Right lobe of liver (tissue), 6 donors: ENCODE measurements around the gene DNAL4. TPM values are rescaled to one million over a fixed set of nuclear protein-coding genes. Genes with fewer than 3 reads are reported as not detected.
A peak's percentile ranks its signal among the peaks of the same experiment; 100 is the strongest.

Experiments used
- ATAC-seq, 4 donors: fragments of 200-7000 bp; cut with Tn5 transposase; one replicate each; pipeline ENCODE4 v1.9.1; 2020; ENCODE audit warnings: mild to moderate bottlenecking in 4 of 4, moderate library complexity in 4 of 4
- DNase-seq, 3 donors: peaks; one replicate each; pipeline ENCODE4 v3.0.0-alpha.2; 2020
- H3K27ac ChIP-seq, 3 donors: fragments of 200-600 bp; one replicate each; pipeline ENCODE4 v1.8.0; 2022
- H3K27me3 ChIP-seq, 2 donors: fragments of 200-600 bp; one replicate each; pipeline ENCODE4 v1.8.0; 2022
- H3K36me3 ChIP-seq, 4 donors: fragments of 200-600 bp; sonication (generic) in 1 of 4; one replicate each; pipeline versions ENCODE4 v1.5.1 to v1.8.0; 2017 to 2022; ENCODE audit warnings: control low read depth in 1 of 4
- H3K4me1 ChIP-seq, 4 donors: fragments of 200-600 bp; sonication (generic) in 1 of 4; one replicate each; pipeline versions ENCODE4 v1.5.1 to v1.8.0; 2017 to 2022; ENCODE audit warnings: control low read depth in 1 of 4
- H3K4me3 ChIP-seq, 3 donors: fragments of 200-600 bp; one replicate each; pipeline ENCODE4 v1.8.0; 2022
- H3K9me3 ChIP-seq, 4 donors: fragments of 200-600 bp; sonication (generic) in 1 of 4; one replicate each; pipeline versions ENCODE4 v1.5.1 to v1.8.0; 2017 to 2022; ENCODE audit warnings: control low read depth in 1 of 4
- CTCF ChIP-seq, 4 donors: fragments of 200-600 bp in 3 of 4; fragments of 450-650 bp in 1 of 4; IDR thresholded peaks; one replicate each; pipeline versions ENCODE4 v1.5.1 to v1.8.0; 2016 to 2022; ENCODE audit warnings: antibody characterized with exemption in 4 of 4, mild to moderate bottlenecking in 2 of 4
- POLR2A ChIP-seq: fragments of 450-650 bp; IDR thresholded peaks from one replicate; pipeline ENCODE4 v1.6.1; 2017; ENCODE audit warnings: antibody characterized with exemption, mild to moderate bottlenecking
- WGBS: methylation state at CpG from one replicate; pipeline ENCODE4 v1.1.6; 2018; ENCODE audit warnings: low coverage, low lambda C conversion rate; ENCODE audit not compliant: insufficient coverage; ENCODE audit errors: missing lambda C conversion rate; 5-methylcytosine and 5-hydroxymethylcytosine counted together
- intact Hi-C, 2 donors: fragments of 100-400 bp; cut with DNase I; formaldehyde crosslinking; loops; one replicate each; pipeline versions ENCODE4 v1.11.2 to v1.14.1; 2022
- total RNA-seq, 6 experiments: library from RNA; depleted of rRNA in 2 of 6; stranded (reverse); fragments of >200 nt in 2 of 6; fragmentation: NEBNext Ultra II Directional in 3 of 6; extraction: Animal tissue kit (Norgen Biotek cat#: 25700) in 3 of 6; gene quantifications; one replicate each; pipeline versions ENCODE4 v1.1.0 to v1.2.4, GENCODE V29; 2016 to 2023
- donor health status: DM: no; HTN: yes; CAD: no.
- donor health status: DM: no; HTN: no; CAD: no.
- donor health status: DM: no; HTN: no; CAD: no.
- donor health status: DM: no; HTN: yes; CAD: no.
- donor health status: DM: no; HTN: yes; CAD: no.

The DNAL4 gene
- total RNA-seq, 6 experiments from 2014 or later: 2.0 to 6.2 (median 5.1) TPM

GRCh38 chr22:38783095-38783615 lies 10.8 kb downstream of the DNAL4 start:
- intact Hi-C loops: no loop called here
- H3K4me1 ChIP-seq: no peaks in the 10 kb centered on the region
- no peak for TF ChIP-seq CTCF (IDR thresholded peaks at IDR 0.05)
- TF ChIP-seq POLR2A: no peak

GRCh38 chr22:38782402-38783094 lies 11.4 kb downstream of the DNAL4 start:
- Histone ChIP-seq H3K36me3 (no peaks in the 10 kb centered on the region), H3K9me3 (no peaks in the 10 kb centered on the region), H3K4me3 (no peak overlapping the region), H3K4me1 (no peaks in the 10 kb centered on the region), H3K27me3 (no peaks in the 10 kb centered on the region), H3K27ac (no peak overlapping the region)
- no peak for DNase-seq
- no peak for ATAC-seq
- intact Hi-C loops: no loop called here
- TF ChIP-seq CTCF (IDR thresholded peaks at IDR 0.05) (no peak), POLR2A (no peak)
- WGBS: 69% methylated on average over 12 of the region's 13 CpGs

More at GRCh38 chr22:38783095-38783615, 10.8 kb downstream of the DNAL4 start:
- H3K27me3 ChIP-seq: no peaks in the 10 kb centered on the region
- no peak overlapping the region for H3K4me3 ChIP-seq
- no peaks in the 10 kb centered on the region for H3K36me3 ChIP-seq
- no peak for ATAC-seq
- no peaks in the 10 kb centered on the region for H3K9me3 ChIP-seq
- no peak overlapping the region for H3K27ac ChIP-seq
- 59% methylated on average over 14 of the region's 14 CpGs for WGBS
- DNase-seq: no peak

- DNase-seq: peak in 1 of 3 donors; percentile 39
- Histone ChIP-seq H3K4me1 (no peaks in the 10 kb centered on the region), H3K36me3 (no peaks in the 10 kb centered on the region), H3K27me3 (no peaks in the 10 kb centered on the region), H3K27ac (no peak overlapping the region), H3K9me3 (no peaks in the 10 kb centered on the region), H3K4me3 (no peak overlapping the region)
- intact Hi-C loops: no loop called here
- TF ChIP-seq POLR2A (no peak), CTCF (IDR thresholded peaks at IDR 0.05) (no peak)
- ATAC-seq: no peak
- no CpG with 5 or more reads among the region's 13 CpGs for WGBS
Measured at GRCh38 chr22:38781033-38781432, 12.9 kb downstream of the DNAL4 start.

GRCh38 chr22:38777087-38777671 lies 16.8 kb downstream of the DNAL4 start:
- H3K4me3 ChIP-seq: no peak overlapping the region

More at GRCh38 chr22:38777087-38777671, 16.8 kb downstream of the DNAL4 start:
- TF ChIP-seq POLR2A: no peak
- TF ChIP-seq CTCF (IDR thresholded peaks at IDR 0.05): no peak
- Histone ChIP-seq H3K27ac (no peak overlapping the region), H3K4me1 (no peaks in the 10 kb centered on the region), H3K36me3 (no peaks in the 10 kb centered on the region), H3K9me3 (no peaks in the 10 kb centered on the region), H3K27me3 (no peaks in the 10 kb centered on the region)
- 80% methylated on average over 21 of the region's 27 CpGs for WGBS
- ATAC-seq (no peak), DNase-seq (peak in 1 of 3 donors; percentile 42)
- intact Hi-C loops: no loop called here
